ENCODE measurements around the gene HOXB7. TPM values are rescaled to one million over a fixed set of nuclear protein-coding genes. Genes with fewer than 3 reads are reported as not detected.
A peak's percentile ranks its signal among the peaks of the same experiment; 100 is the strongest.

The HOXB7 gene
- total RNA-seq, 1 donor, result 0.10 TPM

DNA sequence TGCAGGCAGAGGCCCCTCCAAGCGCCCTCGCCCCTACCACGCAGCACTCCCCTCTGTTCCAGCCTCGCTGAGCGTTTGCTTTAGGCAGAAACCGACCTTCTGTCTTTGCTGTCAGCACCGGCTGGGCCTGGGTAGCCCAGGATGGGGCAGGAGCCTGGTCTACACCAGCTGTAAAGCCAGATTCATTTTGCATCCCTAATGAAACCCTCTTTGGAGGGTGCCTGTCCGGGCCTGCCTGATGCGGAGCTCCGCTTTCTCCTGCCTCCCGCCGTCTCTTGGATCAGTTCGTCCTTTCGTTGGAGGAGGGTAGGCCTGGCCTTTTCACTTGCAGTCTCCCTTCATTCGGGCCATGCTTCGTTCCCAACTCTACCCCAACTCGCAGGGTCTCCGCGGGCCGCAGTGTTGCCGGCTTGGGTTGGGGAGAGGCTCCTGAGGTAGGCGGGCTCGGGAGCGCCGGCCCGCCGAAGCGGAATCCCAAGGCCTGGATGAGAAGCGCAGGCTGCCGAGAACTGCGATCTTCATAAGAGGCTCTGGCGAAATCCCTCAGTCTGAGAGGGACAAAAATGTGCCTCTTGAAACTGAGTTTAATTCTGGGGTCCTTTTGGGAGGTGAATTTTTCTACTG is 9.1 kb upstream of the HOXB7 start:
- no peak overlapping the region for H3K4me3 ChIP-seq (ENCODE audit: low read length)
- H3K4me1 ChIP-seq (ENCODE audit: insufficient read depth, low read length), result peaks cover 16% of the 10 kb centered on the region
- no peaks in the 10 kb centered on the region for H3K9me3 ChIP-seq (ENCODE audit: low read depth, low read length)
- peaks cover 99% of the 10 kb centered on the region for H3K27me3 ChIP-seq (ENCODE audit: insufficient read depth, low read length)

DNA sequence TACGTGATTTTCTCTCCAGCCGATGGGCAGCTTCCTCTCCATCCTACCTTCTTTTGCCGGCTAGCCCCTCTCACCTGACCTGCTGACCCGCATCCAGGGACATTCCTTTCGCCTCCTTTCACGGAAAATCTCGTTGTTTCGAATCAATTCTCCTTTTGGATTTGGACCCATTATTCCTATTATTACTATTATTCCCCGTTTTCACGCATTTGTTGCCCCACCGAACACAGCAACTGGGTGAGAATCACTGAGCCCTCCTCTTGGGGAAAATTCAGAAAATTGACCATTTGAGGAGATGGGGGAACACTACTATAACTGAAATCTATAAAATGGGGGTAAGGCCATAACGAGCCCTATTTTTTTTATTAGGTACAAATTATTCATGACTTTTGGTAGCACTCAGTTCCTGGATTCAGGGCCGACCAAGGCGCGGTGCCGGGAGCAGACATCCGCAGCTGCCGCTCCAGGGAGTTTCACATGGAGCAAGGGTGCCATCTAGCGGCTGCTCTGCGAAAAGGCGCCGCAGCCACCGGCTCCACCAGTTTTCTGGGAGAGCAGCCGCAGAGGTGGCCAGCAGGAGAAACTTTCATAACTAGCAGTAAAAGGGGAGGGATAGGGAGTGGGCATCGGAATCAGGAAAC is 7.6 kb upstream of the HOXB7 start:
- peaks cover 20% of the 10 kb centered on the region for H3K4me1 ChIP-seq (ENCODE audit: insufficient read depth, low read length)
- H3K27me3 ChIP-seq (ENCODE audit: insufficient read depth, low read length), result peaks cover 96% of the 10 kb centered on the region
- H3K9me3 ChIP-seq (ENCODE audit: low read depth, low read length), result no peaks in the 10 kb centered on the region
- H3K4me3 ChIP-seq (ENCODE audit: low read length), result no peak overlapping the region

GRCh38 chr17:48617471-48618255 is 6.8 kb upstream of the HOXB7 start:
- H3K4me1 ChIP-seq (ENCODE audit: insufficient read depth, low read length), result peaks cover 25% of the 10 kb centered on the region
- peaks cover 92% of the 10 kb centered on the region for H3K27me3 ChIP-seq (ENCODE audit: insufficient read depth, low read length)
- no peaks in the 10 kb centered on the region for H3K9me3 ChIP-seq (ENCODE audit: low read depth, low read length)
- H3K4me3 ChIP-seq (ENCODE audit: low read length), result no peak overlapping the region

DNA sequence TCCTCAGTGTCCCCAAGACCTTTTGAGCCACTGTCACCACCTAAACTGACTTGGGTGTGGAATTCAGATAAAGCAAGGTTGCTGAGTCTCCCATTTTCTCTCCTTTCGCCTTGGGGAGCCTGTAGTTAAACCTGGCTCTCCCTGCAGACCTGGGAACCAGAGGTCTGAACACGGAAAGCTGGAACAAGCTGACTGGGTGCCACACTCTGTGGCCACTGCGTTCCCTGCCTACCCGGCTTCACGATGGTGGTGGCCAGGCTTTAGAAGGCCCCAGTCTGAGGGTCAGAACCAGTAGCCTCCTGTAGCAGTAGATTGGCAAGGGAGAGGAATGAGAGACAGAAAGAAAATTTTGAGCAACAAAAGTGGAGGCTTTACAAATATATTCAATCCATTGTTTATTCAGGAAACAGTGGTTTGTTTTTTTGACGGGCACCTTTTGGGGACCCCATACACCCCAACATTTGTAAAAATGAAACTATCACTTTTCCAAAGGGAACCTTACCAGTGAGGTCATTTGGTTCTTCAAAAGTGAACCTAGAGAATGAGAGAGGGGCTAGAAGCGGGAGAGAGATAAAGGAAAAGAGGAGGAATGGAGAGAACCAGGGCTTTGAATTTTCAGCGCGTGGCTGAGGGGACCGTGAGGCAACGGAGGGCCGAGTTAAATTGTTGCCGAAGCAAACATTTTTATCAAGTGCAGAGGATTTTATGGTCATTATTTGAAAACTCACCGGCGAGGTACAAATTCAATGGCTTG is 6.1 kb upstream of the HOXB7 start:
- no peak overlapping the region for H3K4me3 ChIP-seq (ENCODE audit: low read length)
- H3K27me3 ChIP-seq (ENCODE audit: insufficient read depth, low read length), result peaks cover 91% of the 10 kb centered on the region
- H3K4me1 ChIP-seq (ENCODE audit: insufficient read depth, low read length), result peaks cover 33% of the 10 kb centered on the region
- no peaks in the 10 kb centered on the region for H3K9me3 ChIP-seq (ENCODE audit: low read depth, low read length)

DNA sequence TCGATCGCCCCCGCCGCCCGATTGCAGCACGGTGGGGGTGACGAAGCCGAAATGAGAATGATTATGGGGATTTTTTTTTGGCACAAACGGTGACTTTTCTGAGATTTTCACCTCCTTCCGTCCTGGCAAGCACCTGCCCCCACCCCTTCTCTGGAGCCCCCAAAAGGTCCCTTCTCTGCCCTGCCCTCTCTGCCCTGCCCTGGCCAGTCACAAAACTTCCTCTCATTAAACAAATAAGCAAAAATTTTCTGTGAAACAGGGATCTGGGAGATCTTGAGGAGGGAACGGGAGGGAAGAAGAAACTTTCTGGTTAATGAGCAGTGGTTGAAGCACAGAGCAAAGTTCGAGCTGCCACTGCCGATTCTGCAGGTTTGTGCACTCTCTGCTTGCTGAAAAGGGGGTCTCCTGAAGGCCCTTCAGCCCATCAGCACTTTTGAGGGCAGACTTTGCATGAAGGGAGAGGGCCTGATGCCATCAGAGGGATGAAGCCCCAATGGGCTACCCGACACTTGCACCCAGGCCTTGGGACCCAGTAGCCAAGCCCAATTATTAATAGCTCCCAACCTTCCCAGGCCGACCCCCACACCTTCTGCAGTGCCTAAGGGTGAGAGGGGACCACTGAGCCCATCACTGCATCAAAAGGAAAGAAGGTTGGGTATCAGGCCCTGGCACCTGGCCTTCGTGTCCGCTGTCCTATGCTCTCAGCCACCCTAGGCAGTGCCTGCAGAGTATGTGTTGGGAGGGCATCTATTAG is 5.3 kb upstream of the HOXB7 start:
- Histone ChIP-seq H3K4me1 (ENCODE audit: insufficient read depth, low read length) (peaks cover 40% of the 10 kb centered on the region), H3K4me3 (ENCODE audit: low read length) (no peak overlapping the region), H3K27me3 (ENCODE audit: insufficient read depth, low read length) (peaks cover 91% of the 10 kb centered on the region), H3K9me3 (ENCODE audit: low read depth, low read length) (no peaks in the 10 kb centered on the region)

GRCh38 chr17:48615047-48615962 is 4.5 kb upstream of the HOXB7 start, which contains the start of gene HOXB8:
Gene HOXB8 (minus strand): TSS chr17:48615292. CDS start chr17:48614704, 588 bp downstream.
- Histone ChIP-seq H3K4me1 (ENCODE audit: insufficient read depth, low read length) (peaks cover 49% of the 10 kb centered on the region), H3K9me3 (ENCODE audit: low read depth, low read length) (no peaks in the 10 kb centered on the region), H3K27me3 (ENCODE audit: insufficient read depth, low read length) (peaks cover 91% of the 10 kb centered on the region), H3K4me3 (ENCODE audit: low read length) (no peak within 1 kb of the TSS)

- peaks cover 92% of the 10 kb centered on the region for H3K27me3 ChIP-seq (ENCODE audit: insufficient read depth, low read length)
- no peaks in the 10 kb centered on the region for H3K9me3 ChIP-seq (ENCODE audit: low read depth, low read length)
- H3K4me1 ChIP-seq (ENCODE audit: insufficient read depth, low read length), result peaks cover 55% of the 10 kb centered on the region
- H3K4me3 ChIP-seq (ENCODE audit: low read length), result no peak overlapping the region
These were observed 3.3 kb upstream of the HOXB7 start for GRCh38 chr17:48613862-48614694.

DNA sequence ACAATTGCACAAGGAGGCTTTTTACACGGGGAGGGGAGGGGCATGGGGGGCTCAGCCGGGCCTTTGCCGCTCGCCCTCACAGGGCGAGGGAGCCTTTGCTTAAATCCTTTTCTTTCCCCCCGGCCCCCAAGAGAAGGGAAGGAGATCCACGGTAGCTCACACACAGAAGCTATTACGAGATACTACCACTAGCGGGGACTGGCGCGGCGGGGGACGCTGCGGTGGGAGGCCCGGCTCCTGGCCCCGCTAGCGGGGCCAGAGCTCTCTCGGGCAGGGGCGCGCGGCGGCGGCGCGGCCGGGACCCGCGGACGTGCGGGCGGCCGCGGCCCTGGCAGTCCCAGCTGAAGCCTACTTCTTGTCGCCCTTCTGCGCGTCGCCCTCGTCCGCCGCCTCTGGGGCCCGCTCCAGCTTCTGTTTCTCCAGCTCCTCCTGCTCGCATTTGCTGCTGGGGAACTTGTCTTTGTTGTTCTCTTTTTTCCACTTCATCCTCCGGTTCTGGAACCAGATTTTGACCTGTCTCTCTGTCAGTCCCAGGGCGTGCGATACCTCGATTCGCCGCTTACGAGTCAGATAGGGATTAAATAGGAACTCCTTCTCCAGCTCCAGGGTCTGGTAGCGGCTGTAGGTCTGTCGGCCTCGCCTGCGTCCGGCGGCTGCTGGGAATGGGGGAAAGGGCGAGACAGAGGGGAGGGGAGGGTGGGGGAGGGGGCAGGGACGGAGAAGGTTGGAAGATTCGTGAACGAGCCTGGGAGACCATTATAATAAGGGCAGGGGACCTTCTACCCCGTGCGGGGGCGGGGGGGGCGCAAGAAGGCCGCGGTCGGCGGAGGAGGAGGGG is 2.3 kb upstream of the HOXB7 start:
- H3K9me3 ChIP-seq (ENCODE audit: low read depth, low read length), result no peaks in the 10 kb centered on the region
- peaks cover 90% of the 10 kb centered on the region for H3K27me3 ChIP-seq (ENCODE audit: insufficient read depth, low read length)
- no peak overlapping the region for H3K4me3 ChIP-seq (ENCODE audit: low read length)
- H3K4me1 ChIP-seq (ENCODE audit: insufficient read depth, low read length), result peaks cover 45% of the 10 kb centered on the region

- Histone ChIP-seq H3K4me1 (ENCODE audit: insufficient read depth, low read length) (peaks cover 44% of the 10 kb centered on the region), H3K27me3 (ENCODE audit: insufficient read depth, low read length) (peaks cover 88% of the 10 kb centered on the region), H3K9me3 (ENCODE audit: low read depth, low read length) (no peaks in the 10 kb centered on the region), H3K4me3 (ENCODE audit: low read length) (no peak overlapping the region)
These were observed 1.6 kb upstream of the HOXB7 start for GRCh38 chr17:48612456-48612853.

DNA sequence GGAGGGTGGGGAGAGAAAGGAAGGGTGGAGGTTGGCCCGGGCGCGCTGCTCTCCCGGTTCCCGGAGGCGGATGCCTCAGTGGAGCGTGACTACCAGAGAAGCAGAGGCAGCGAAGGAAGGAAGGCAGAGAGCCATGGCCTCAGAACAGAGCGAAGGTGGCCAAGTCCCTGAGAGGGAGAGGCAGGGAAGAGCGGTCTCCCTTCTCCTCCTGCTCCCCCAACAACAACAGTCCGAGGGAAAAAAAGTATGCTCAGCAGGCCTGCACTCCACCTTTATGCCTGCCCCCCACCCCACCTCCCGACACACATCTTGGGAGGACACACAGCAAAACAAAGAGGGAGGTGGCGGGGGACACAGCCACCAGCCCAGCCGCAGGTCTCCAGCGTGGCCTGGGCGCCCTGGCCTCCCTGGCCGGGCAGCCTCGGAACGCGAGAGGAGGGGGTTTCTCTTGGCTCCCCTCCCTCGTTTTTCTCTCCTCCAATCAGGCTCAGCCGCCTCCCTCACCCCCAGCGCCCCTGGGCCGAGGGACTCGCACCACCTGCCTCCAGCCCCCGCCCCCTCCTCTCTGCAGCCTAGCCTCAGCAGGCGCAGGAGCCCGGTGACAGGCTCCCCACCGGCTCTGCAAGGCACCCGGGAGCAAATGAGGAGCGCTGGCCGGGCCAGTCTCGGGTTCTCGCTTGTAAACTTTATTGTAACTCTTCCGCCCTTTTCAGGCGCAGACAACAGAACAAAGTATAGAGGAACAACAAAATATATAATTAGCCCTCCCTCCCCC is 1.1 kb upstream of the HOXB7 start:
- H3K4me1 ChIP-seq (ENCODE audit: insufficient read depth, low read length), result peaks cover 44% of the 10 kb centered on the region
- H3K9me3 ChIP-seq (ENCODE audit: low read depth, low read length), result no peaks in the 10 kb centered on the region
- peaks cover 88% of the 10 kb centered on the region for H3K27me3 ChIP-seq (ENCODE audit: insufficient read depth, low read length)
- no peak overlapping the region for H3K4me3 ChIP-seq (ENCODE audit: low read length)

DNA sequence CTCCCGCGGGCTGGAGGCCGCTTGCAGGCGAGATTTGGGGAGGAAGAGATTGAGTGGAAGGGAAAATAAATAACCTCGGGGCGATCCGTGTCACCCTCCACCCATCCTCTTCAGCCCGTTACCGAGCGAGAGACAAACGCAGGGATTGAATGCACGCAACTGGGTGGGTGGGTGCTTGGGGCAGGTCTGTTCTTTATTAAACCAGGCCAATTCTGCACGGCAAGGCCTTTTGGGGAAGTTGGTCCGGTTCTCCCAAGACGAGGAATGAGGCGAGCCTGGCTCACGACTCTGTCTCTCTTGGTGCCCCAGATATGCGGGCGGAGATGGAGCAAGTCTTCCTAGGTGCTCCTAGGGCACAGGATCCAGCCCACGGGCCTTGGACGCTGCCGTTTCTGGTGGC is 396 bp upstream of the HOXB7 start:
- no peaks in the 10 kb centered on the region for H3K9me3 ChIP-seq (ENCODE audit: low read depth, low read length)
- H3K27me3 ChIP-seq (ENCODE audit: insufficient read depth, low read length), result peaks cover 88% of the 10 kb centered on the region
- H3K4me3 ChIP-seq (ENCODE audit: low read length), result peak overlapping the region; percentile 38
- peaks cover 44% of the 10 kb centered on the region for H3K4me1 ChIP-seq (ENCODE audit: insufficient read depth, low read length)

All from mononuclear cell (primary cell).